ENCODE measurements around the gene CYSRT1. TPM values are rescaled to one million over a fixed set of nuclear protein-coding genes. Genes with fewer than 3 reads are reported as not detected.

CYSRT1 gene, protein sequence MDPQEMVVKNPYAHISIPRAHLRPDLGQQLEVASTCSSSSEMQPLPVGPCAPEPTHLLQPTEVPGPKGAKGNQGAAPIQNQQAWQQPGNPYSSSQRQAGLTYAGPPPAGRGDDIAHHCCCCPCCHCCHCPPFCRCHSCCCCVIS
- total RNA-seq, result 1.4 TPM

- no peak for DNase-seq
Observed at GRCh38 chr9:137224830-137225694, at the start of gene CYSRT1. Gene CYSRT1, plus strand, starts transcription at chr9:137225174. Its CDS starts 448 bp downstream, at chr9:137225622.

GRCh38 chr9:137175345-137175961 is 49.5 kb upstream of the CYSRT1 start:
- DNase-seq, result no peak

- no peak for DNase-seq
Observed at GRCh38 chr9:137176302-137177182, 48.4 kb upstream of the CYSRT1 start.

DNA sequence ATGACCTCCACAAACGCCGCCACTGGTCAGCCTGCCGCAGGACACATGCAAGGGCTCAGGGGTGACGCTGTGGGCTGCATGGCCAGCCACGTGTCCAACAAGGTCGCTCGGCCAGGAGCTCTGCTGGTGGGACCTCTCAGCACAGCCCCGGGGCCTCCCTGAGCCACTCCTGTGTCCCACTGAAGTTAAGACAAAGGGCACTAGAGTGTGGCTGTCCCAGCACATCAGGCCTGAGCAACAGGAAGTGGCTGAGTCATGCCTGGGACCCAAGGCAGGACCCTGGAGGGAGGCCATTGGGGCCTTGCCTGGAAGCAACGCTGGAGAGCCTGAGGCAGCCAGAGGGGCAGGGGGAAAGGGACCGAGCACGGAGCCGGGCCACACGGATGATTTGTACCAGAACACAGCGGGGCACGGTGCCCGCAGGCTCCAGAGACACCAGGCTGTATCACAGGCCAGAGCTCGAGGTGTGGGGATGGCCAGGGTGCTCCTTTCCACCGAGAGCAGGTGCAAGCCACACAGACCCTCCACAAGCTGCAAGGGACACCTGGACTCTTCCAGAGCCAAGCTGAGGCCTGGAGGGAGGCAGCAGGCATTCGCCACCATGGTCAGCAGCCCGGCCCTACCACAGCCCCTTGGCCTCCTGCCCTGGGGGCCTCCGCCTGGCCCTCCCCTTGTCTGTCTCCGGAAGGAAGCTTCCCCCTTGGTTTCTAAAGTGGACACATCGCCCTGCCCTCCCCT is 46.6 kb upstream of the CYSRT1 start:
- DNase-seq, result no peak

DNA sequence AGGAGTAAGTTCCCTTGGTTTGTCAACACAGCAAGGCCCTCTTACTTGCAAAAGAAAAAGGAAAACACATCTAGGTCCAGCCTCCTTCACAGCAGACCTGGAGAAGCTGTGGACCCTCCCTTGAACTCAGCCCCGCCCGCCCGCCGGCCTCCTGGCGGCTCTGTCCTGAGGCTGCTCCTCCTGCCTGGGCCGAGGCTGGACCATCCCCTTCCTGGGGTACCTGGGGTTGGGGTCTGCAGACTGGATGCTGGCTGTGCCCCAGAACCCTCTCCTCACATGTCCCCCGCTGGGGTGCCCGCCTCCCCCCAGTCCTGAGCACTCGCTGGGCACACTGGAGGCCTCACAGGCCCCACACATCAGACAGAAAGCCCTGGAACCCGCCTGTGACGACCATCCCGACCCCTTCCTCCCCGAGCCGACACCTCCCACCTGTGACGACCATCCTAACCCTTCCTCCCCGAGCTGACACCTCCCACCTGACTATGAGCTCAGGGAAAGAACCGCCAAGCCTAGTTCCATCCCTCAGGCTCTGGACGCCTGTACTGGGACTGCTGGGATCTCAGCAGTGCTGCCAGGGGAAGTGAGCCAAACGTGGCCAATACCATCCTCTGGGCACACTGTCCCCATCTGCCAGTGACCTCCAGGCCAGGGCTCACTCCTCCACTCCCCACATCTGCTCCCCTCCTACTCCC is 45.9 kb upstream of the CYSRT1 start:
- no peak for DNase-seq

DNA sequence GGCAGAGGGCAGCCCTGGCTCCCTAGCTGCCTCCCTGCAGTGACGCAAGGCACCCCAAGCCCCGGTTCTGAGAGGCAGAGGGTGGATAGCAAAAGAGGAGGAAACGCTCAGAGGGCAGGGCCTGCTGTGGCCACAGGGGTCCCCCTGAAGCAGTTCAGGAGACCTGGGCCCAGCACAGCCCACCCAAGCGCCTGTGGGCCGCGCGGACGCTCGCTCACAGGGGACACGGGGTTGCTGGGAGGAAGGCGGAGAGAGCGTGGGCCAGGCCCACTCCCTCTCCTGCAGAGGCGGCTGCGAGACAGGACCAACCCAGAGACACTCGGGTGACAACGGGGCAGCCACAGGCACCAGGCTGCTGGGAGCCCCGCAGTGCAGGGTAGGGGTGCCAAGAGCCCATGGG is 45.2 kb upstream of the CYSRT1 start:
- no peak for DNase-seq

- DNase-seq, result no peak
Observed at GRCh38 chr9:137180491-137180890, 44.5 kb upstream of the CYSRT1 start.

GRCh38 chr9:137181680-137182079 is 43.3 kb upstream of the CYSRT1 start:
- DNase-seq, result no peak

- DNase-seq, result no peak
Observed at GRCh38 chr9:137182836-137183235, 42.1 kb upstream of the CYSRT1 start.

DNA sequence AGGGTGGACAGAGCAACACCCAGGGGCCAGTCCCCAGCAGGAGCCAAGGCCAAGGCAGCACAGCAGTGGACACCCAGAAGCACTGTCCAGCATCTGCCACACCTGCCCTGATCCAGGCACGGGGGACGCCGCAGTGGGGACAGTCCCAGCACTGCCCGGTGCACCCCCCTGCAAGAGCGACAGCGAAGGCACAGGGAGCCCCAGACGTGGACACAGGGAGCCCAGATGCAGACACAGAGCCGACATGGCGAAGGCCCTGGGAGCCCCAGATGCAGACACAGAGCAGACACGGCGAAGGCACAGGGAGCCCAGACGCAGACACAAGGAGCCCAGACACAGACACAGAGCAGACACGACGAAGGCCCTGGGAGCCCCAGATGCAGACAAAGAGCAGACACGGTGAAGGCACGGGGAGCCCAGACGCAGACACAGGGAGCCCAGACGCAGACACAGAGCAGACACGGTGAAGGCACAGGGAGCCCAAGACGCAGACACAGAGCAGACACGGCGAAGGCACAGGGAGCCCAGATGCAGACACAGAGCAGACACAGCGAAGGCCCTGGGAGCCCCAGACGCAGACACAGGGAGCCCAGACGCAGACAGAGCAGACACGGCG is 40.9 kb upstream of the CYSRT1 start:
- DNase-seq, result no peak

DNA sequence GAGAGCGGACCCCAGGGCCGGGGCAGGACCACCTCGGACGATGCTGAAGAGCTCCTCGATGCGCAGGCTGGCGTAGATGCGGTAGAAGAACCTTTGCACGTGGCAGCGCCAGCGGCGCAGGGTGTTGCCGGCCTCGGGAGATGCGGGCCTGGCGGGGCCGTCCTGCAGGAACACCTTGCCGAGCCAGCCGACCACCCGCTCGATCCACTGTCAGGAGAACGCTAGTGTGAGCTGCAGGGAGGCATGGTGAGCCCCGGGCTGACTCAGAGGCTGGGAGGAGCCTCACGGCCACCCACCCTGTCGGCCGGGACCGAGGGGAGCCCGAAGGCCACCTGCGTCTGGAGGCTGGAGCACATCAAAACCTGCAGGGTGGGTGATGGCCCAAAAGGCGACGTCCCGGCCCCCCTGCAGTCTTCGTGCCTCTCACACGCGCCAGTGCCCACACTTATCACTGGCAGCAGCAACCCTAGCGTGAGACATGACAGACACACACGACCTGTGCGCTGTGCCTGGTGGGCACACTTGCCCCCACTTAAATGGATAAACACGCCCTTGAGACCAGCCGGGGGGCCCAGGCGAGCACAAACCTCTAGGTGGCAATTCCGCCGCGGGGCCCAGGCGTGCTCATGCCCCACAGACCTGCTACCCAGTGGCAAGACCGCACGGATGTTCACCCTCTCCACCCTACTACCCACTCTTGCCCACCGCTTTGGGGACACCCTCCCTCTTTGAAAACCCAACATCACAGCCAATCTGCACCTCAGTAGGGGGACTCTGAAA is 39.9 kb upstream of the CYSRT1 start:
- DNase-seq, result no peak

- no peak for DNase-seq
Observed at GRCh38 chr9:137185921-137186320, 39.1 kb upstream of the CYSRT1 start.

DNA sequence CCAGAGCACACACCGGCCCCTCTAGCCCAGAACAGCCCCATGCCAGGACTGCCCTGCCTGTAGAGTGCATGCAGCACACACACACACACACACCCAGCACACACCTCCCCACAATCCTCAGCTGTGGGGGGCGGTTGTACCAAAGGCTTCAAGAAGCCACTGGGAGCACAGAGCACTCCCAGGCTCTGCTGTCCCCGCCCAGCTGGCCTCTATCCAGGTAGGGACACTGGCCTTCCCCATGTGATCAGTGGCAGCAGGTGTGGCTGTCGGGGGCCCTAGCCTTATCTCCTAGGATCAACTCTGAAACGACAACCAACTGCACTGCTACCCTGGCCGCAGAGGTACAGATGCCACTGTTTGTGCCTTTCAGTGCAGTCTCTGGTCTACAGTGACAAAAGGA is 38.6 kb upstream of the CYSRT1 start:
- no peak for DNase-seq

GRCh38 chr9:137187386-137187785 is 37.6 kb upstream of the CYSRT1 start:
- DNase-seq, result no peak

- no peak for DNase-seq
Observed at GRCh38 chr9:137188086-137188489, 36.9 kb upstream of the CYSRT1 start.

DNA sequence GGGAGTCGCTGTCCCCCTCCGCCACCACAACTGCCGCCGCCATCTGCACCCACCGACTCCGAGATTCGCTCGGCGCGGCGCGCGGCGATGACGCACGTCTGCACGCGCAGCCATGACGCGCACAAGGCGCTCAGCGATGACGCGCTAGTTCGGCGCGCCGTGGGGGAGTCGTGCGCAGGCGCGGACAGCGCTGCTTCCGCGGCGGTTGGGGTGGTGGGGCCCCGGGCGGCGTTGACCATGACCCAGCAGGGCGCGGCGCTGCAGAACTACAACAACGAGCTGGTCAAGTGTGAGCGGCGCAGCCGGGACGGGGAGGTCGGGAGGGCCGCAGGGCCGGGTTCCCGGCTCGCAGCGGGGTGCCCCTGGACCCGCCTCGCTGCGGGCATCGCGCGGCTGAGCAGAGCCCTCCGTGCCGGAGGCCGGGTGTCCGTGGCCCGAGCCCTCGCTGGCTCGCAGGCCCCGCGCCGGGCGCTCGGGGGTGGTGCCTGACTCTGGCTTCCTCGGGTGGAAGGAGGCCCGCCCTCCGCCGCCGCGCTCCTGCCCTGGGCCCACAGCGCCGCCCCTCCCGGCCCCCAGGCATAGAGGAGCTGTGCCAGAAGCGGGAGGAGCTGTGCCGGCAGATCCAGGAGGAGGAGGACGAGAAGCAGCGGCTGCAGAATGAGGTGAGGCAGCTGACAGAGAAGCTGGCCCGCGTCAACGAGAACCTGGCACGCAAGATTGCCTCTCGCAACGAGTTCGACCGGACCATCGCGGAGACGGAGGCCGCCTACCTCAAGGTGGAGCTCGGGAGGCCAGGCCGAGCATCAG is 36.3 kb upstream of the CYSRT1 start, which contains the start of the genes ANAPC2 and SSNA1:
ANAPC2 (minus strand) TSS at position 71 of the 807 bp plus-strand sequence; CDS start at position 43, 28 bp downstream.
SSNA1 (plus strand) TSS at position 187 of the 807 bp plus-strand sequence; CDS start at position 238, 51 bp downstream.
- peak; percentile 88 for DNase-seq

DNA sequence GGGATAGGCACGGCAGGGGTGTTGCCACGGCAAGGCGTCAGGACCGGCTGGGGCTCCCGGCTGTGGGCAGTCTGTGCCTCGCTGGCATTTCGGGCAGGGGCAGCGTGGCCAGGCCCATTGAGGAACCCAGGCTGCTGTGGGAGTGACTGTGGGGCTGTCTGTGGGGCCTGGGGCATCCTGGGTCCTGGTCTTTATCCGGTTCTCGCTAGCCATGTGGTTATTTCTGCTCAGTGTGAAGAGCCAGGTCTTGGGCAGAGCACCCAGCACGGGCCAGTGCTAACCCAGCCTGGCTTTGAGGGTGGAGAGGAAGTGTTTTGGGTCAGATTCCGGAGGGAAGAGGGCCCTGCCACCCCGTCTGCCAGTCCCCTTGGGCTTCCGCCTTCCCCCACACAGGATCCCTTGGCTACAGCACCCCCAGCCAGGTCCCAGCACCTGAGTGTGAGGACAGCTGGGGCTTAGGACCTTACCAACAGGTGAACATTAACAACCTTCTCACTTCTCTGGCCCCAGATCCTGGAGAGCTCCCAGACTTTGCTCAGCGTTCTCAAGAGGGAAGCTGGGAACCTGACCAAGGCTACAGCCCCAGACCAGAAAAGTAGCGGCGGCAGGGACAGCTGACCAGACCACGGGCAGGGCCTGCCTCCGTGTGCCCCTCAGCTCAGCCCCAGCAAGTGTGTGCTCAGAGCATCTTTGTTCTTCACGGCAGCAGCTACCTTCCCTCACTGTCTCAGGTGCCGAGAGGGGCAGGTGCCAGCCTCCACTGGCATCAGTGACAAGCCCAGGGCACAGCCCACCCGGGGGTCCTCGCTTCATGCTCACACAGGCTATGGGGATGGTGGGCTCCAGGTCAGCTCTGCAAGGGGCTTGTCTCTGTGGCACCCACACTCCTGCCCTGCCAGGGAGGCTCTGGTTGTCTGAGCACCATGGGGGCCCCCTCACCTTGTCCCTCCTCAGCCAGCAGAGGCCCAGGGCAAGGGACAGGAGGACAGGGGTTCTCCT is 35.4 kb upstream of the CYSRT1 start:
- no peak for DNase-seq
